WTC11 (cell line): ENCODE measurements around the gene CSAG3.

ENCODE experiments used
- GABPB1 ChIP-seq: sonication (generic); formaldehyde crosslinking; IDR thresholded peaks from 2 replicates; pipeline ENCODE4 v1.8.1; 2023; ENCODE audit warnings: mild to moderate bottlenecking, missing genetic modification reagents
- NFE2L1 ChIP-seq: sonication (generic); formaldehyde crosslinking; IDR thresholded peaks from 2 replicates; pipeline ENCODE4 v1.8.1; 2023; ENCODE audit warnings: missing genetic modification reagents
- NFYB ChIP-seq: sonication (generic); formaldehyde crosslinking; conservative IDR thresholded peaks from 2 replicates; pipeline ENCODE4 v1.8.0; 2022; ENCODE audit warnings: low read depth, missing genetic modification reagents
- TF ChIP-seq, protein P1 (sequence below): fragments of 200-600 bp; IDR thresholded peaks from 2 replicates; pipeline ENCODE4 v1.8.0; 2022; ENCODE audit warnings: antibody characterized with exemption
- TF ChIP-seq, protein P2 (sequence below): sonication (generic); formaldehyde crosslinking; IDR thresholded peaks from 2 replicates; pipeline ENCODE4 v1.8.0; 2022; ENCODE audit warnings: mild to moderate bottlenecking, missing genetic modification reagents
- TF ChIP-seq, protein P3 (sequence below): fragments of 250-450 bp; sonication (Bioruptor Pico); IDR thresholded peaks from 2 replicates; pipeline ENCODE4 v2.1.2; 2022; ENCODE audit warnings: mild to moderate bottlenecking, moderate library complexity
- TF ChIP-seq, protein P4 (sequence below): sonication (generic); formaldehyde crosslinking; IDR thresholded peaks from 2 replicates; pipeline ENCODE4 v1.8.1; 2023; ENCODE audit warnings: mild to moderate bottlenecking, missing genetic modification reagents, moderate library complexity
- TF ChIP-seq, protein P5 (sequence below): sonication (generic); formaldehyde crosslinking; IDR thresholded peaks from 2 replicates; pipeline ENCODE4 v1.8.1; 2022; ENCODE audit warnings: low read depth, missing genetic modification reagents, borderline replicate concordance
- TF ChIP-seq, protein P6 (sequence below): sonication (generic); formaldehyde crosslinking; IDR thresholded peaks from 2 replicates; pipeline ENCODE4 v1.8.0; 2023; ENCODE audit warnings: missing genetic modification reagents, mild to moderate bottlenecking, borderline replicate concordance

DNA sequence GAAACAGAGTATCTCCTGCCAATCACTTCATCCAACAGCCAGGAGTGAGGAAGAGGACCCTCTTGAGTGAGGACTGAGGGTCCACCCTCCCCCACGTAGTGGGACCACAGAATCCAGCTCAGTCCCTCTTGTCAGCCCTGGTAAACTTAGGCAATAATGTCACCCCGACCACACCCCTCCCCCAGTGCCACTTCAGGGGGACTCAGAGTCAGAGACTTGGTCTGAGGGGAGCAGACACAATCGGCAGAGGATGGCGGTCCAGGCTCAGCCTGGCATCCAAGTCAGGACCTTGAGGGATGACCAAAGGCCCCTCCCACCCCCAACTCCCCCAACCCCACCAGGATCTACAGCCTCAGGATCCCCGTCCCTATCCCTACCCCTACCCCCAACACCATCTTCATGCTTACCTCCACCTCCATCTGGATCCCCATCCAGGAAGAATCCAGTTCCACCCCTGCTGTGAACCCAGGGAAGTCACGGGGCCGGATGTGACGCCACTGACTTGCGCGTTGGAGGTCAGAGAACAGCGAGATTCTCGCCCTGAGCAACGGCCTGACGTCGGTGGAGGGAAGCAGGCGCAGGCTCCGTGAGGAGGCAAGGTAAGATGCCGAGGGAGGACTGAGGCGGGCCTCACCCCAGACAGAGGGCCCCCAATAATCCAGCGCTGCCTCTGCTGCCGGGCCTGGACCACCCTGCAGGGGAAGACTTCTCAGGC is 25.6 kb upstream of the CSAG3 start, which contains the start of the genes CSAG1 and MAGEA12:
- TF ChIP-seq GABPB1 (CRISPR knock-in tag) (no peak), NFE2L1 (CRISPR knock-in tag) (no peak), NFYB (no peak)
- TF ChIP-seq, protein P1, sequence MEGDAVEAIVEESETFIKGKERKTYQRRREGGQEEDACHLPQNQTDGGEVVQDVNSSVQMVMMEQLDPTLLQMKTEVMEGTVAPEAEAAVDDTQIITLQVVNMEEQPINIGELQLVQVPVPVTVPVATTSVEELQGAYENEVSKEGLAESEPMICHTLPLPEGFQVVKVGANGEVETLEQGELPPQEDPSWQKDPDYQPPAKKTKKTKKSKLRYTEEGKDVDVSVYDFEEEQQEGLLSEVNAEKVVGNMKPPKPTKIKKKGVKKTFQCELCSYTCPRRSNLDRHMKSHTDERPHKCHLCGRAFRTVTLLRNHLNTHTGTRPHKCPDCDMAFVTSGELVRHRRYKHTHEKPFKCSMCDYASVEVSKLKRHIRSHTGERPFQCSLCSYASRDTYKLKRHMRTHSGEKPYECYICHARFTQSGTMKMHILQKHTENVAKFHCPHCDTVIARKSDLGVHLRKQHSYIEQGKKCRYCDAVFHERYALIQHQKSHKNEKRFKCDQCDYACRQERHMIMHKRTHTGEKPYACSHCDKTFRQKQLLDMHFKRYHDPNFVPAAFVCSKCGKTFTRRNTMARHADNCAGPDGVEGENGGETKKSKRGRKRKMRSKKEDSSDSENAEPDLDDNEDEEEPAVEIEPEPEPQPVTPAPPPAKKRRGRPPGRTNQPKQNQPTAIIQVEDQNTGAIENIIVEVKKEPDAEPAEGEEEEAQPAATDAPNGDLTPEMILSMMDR = no peak
- TF ChIP-seq, protein P2, sequence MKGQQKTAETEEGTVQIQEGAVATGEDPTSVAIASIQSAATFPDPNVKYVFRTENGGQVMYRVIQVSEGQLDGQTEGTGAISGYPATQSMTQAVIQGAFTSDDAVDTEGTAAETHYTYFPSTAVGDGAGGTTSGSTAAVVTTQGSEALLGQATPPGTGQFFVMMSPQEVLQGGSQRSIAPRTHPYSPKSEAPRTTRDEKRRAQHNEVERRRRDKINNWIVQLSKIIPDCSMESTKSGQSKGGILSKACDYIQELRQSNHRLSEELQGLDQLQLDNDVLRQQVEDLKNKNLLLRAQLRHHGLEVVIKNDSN (CRISPR knock-in tag) = no peak
- TF ChIP-seq, protein P3, sequence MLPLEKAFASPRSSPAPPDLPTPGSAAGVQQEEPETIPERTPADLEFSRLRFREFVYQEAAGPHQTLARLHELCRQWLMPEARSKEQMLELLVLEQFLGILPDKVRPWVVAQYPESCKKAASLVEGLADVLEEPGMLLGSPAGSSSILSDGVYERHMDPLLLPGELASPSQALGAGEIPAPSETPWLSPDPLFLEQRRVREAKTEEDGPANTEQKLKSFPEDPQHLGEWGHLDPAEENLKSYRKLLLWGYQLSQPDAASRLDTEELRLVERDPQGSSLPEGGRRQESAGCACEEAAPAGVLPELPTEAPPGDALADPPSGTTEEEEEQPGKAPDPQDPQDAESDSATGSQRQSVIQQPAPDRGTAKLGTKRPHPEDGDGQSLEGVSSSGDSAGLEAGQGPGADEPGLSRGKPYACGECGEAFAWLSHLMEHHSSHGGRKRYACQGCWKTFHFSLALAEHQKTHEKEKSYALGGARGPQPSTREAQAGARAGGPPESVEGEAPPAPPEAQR (CRISPR knock-in tag) = no peak
- TF ChIP-seq, protein P4, sequence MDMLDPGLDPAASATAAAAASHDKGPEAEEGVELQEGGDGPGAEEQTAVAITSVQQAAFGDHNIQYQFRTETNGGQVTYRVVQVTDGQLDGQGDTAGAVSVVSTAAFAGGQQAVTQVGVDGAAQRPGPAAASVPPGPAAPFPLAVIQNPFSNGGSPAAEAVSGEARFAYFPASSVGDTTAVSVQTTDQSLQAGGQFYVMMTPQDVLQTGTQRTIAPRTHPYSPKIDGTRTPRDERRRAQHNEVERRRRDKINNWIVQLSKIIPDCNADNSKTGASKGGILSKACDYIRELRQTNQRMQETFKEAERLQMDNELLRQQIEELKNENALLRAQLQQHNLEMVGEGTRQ = no peak
- TF ChIP-seq, protein P5, sequence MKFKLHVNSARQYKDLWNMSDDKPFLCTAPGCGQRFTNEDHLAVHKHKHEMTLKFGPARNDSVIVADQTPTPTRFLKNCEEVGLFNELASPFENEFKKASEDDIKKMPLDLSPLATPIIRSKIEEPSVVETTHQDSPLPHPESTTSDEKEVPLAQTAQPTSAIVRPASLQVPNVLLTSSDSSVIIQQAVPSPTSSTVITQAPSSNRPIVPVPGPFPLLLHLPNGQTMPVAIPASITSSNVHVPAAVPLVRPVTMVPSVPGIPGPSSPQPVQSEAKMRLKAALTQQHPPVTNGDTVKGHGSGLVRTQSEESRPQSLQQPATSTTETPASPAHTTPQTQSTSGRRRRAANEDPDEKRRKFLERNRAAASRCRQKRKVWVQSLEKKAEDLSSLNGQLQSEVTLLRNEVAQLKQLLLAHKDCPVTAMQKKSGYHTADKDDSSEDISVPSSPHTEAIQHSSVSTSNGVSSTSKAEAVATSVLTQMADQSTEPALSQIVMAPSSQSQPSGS (CRISPR knock-in tag) = no peak
- TF ChIP-seq, protein P6, sequence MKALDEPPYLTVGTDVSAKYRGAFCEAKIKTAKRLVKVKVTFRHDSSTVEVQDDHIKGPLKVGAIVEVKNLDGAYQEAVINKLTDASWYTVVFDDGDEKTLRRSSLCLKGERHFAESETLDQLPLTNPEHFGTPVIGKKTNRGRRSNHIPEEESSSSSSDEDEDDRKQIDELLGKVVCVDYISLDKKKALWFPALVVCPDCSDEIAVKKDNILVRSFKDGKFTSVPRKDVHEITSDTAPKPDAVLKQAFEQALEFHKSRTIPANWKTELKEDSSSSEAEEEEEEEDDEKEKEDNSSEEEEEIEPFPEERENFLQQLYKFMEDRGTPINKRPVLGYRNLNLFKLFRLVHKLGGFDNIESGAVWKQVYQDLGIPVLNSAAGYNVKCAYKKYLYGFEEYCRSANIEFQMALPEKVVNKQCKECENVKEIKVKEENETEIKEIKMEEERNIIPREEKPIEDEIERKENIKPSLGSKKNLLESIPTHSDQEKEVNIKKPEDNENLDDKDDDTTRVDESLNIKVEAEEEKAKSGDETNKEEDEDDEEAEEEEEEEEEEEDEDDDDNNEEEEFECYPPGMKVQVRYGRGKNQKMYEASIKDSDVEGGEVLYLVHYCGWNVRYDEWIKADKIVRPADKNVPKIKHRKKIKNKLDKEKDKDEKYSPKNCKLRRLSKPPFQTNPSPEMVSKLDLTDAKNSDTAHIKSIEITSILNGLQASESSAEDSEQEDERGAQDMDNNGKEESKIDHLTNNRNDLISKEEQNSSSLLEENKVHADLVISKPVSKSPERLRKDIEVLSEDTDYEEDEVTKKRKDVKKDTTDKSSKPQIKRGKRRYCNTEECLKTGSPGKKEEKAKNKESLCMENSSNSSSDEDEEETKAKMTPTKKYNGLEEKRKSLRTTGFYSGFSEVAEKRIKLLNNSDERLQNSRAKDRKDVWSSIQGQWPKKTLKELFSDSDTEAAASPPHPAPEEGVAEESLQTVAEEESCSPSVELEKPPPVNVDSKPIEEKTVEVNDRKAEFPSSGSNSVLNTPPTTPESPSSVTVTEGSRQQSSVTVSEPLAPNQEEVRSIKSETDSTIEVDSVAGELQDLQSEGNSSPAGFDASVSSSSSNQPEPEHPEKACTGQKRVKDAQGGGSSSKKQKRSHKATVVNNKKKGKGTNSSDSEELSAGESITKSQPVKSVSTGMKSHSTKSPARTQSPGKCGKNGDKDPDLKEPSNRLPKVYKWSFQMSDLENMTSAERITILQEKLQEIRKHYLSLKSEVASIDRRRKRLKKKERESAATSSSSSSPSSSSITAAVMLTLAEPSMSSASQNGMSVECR = no peak
